ENCODE data around the gene TFG. TPM values are rescaled to one million over a fixed set of nuclear protein-coding genes. Genes with fewer than 3 reads are reported as not detected.

Gene TFG
- total RNA-seq, 6 experiments from 2014 or later, result 127 to 147 (median 133) TPM

DNA sequence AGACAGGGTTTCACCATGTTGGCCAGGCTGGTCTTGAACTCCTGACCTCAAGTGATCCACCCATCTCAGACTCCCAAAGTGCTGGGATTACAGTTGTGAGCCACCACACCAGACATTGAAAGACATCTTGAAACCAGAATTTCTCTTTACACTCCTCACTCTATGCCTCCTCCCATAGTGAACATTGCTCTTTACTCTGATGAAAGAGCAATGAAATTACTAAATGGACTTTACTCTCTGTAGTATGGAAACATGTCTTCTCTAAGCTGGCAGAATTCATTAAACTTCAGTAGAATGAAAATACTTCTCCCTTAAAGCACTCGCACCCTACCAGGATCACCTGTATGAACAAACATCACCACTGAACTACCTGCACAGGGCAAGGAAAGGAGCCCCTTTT, 27.8 kb upstream of the TFG start:
- H3K4me1 Mint-ChIP-seq (ENCODE audit: low read depth), result no peaks in the 10 kb centered on the region
- TF ChIP-seq, protein P1, sequence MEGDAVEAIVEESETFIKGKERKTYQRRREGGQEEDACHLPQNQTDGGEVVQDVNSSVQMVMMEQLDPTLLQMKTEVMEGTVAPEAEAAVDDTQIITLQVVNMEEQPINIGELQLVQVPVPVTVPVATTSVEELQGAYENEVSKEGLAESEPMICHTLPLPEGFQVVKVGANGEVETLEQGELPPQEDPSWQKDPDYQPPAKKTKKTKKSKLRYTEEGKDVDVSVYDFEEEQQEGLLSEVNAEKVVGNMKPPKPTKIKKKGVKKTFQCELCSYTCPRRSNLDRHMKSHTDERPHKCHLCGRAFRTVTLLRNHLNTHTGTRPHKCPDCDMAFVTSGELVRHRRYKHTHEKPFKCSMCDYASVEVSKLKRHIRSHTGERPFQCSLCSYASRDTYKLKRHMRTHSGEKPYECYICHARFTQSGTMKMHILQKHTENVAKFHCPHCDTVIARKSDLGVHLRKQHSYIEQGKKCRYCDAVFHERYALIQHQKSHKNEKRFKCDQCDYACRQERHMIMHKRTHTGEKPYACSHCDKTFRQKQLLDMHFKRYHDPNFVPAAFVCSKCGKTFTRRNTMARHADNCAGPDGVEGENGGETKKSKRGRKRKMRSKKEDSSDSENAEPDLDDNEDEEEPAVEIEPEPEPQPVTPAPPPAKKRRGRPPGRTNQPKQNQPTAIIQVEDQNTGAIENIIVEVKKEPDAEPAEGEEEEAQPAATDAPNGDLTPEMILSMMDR (IDR thresholded peaks at IDR 0.05), result no peak
- peaks cover 3% of the 10 kb centered on the region; the same call in 1 of the 2 replicates for H3K9me3 Mint-ChIP-seq
- no peak for DNase-seq
- H3K4me3 Mint-ChIP-seq, result no peak overlapping the region
- H3K36me3 Mint-ChIP-seq (ENCODE audit: low read depth), result no peaks in the 10 kb centered on the region
- H3K27me3 Mint-ChIP-seq (ENCODE audit: insufficient read depth), result peaks cover 16% of the 10 kb centered on the region
- H3K27ac Mint-ChIP-seq, result no peak overlapping the region

DNA sequence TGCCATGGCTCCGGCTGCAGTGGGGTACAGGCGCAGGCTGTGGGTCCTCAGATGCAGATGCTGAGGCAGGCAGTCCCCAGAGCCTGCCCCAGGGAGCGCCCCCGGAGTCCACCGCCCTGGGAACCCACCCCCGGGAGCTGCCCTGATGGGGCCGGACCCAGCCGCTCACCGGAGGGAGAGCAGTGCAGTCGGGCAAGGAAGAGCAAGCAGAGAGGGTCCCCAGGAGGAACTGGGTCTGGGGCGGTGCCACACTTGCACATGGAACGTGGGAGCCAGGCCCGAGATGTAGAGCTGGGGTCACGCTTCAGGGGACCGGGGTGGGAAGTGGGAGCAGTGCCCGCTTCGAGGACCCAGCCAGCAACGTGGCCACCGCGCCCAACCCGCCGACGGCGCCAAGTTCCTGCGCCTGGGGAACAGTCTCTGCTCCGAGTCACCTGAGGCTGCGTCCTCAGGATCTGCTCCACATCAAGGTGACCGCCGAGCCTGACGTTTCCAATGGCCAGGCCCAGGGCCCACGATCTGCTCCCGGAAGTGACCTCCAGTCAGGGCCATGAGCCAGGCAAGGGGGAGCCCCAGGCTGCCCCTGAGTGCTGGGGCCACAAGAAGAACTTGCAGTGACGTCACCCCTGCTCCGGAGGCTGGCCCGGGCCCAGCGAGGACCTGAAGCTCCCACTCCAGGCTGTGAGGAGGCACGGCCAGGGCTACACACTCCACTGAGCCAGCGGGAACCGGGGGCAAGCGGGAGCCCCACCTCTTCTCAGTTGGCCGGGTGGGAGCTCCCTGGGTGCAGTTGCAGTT, 27.0 kb upstream of the TFG start:
- Mint-ChIP-seq H3K36me3 (ENCODE audit: low read depth) (no peaks in the 10 kb centered on the region), H3K4me3 (no peak overlapping the region), H3K27ac (no peak overlapping the region), H3K27me3 (ENCODE audit: insufficient read depth) (peaks cover 14% of the 10 kb centered on the region), H3K9me3 (no peaks in the 10 kb centered on the region), H3K4me1 (ENCODE audit: low read depth) (no peaks in the 10 kb centered on the region)
- TF ChIP-seq, protein P1 (IDR thresholded peaks at IDR 0.05), result no peak
- no peak for DNase-seq

DNA sequence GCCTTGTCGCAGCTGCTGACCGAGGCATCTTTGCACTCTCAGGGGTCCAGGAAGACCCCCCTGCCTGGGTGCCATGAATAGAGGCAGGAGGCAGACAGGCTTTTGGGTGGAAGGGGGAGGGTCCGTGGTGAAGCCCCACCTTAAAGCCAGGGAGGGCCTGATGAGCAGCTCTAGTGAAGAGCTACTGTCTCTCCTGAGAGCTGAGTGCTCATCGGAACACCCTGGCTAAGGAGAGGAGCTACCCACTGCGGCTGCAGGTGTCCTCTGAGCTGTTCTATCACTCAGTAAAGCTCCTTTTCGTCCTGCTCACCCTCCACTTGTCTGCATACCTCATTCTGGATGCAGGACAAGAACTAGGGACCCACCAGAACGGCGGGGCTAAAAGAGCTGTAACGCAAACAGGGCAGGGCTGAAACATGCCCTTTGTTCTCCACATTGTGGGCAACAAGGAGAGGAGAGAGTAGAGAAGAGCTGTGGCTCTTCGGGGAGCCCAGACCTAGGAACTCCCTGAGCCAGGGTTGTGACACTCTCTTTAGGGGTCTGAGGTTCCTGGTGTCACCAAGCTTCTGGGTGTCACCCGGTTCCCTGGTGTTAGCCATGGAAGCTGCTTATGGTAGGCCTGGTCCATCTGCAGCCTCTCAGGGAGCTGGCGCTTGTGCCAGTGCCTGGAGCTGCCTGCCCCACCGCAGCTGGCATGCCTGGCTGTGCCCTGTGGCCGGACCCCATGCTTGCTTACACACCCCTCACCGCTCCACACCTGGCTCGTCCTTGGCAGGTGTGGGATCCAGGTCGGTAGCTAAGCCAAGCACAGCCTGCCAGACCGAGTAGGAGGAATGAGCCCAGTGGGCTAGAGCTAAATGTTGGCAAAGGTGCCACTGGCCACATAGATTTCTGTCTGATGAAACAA, 26.2 kb upstream of the TFG start:
- Mint-ChIP-seq H3K27ac (no peak overlapping the region), H3K4me1 (ENCODE audit: low read depth) (no peaks in the 10 kb centered on the region), H3K4me3 (no peak overlapping the region), H3K36me3 (ENCODE audit: low read depth) (no peaks in the 10 kb centered on the region), H3K27me3 (ENCODE audit: insufficient read depth) (peaks cover 10% of the 10 kb centered on the region), H3K9me3 (no peaks in the 10 kb centered on the region)
- no peak for DNase-seq
- TF ChIP-seq, protein P1 (IDR thresholded peaks at IDR 0.05), result no peak

DNA sequence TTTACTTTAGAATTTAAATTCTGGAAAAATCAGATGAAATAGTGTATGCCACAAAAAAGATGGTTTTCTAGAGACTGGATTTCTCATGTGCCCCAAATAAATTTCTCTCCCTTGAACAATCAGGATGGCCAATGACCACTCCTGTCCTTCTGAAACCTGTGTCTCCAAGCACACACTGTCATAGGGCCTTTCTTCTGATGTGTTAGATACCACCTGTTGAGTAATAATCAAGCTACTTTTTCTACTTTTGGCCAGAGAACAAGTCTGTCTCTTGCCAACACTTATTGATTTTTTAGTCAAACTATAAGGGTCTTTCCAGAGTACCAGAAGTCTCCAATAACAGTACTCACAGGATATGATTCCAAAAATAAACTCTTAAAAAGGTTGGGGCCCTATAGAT, 16.1 kb upstream of the TFG start:
- peaks cover 14% of the 10 kb centered on the region for H3K27me3 Mint-ChIP-seq (ENCODE audit: insufficient read depth)
- H3K4me1 Mint-ChIP-seq (ENCODE audit: low read depth), result peaks cover 10% of the 10 kb centered on the region; the same call in 1 of the 2 replicates
- no peak overlapping the region for H3K27ac Mint-ChIP-seq
- DNase-seq, result no peak
- TF ChIP-seq, protein P1 (IDR thresholded peaks at IDR 0.05), result no peak
- H3K9me3 Mint-ChIP-seq, result no peaks in the 10 kb centered on the region
- H3K36me3 Mint-ChIP-seq (ENCODE audit: low read depth), result peaks cover 7% of the 10 kb centered on the region; the same call in 1 of the 2 replicates
- H3K4me3 Mint-ChIP-seq, result no peak overlapping the region

DNA sequence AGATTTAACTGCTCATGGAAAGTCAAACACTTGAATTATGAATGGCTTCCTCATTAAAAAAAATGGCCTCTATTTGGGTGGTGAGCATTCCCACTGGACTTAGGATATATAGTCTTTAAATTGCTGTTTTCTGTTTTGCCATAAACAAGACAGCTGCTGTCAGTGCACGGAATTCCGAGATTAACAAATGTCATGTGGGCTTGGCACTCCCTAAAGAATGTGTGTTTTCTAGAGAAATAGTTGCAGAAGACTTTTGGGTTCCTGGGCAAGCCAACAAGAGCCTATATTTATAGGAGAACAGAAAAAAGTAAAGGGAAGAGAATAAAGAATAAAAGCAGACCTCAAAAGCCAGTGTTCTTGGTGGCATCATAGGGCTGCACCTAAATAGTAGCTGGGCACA, 13.6 kb upstream of the TFG start:
- no peaks in the 10 kb centered on the region for H3K36me3 Mint-ChIP-seq (ENCODE audit: low read depth)
- DNase-seq, result no peak
- H3K4me1 Mint-ChIP-seq (ENCODE audit: low read depth), result peaks cover 10% of the 10 kb centered on the region; the same call in 1 of the 2 replicates
- TF ChIP-seq, protein P1 (IDR thresholded peaks at IDR 0.05), result no peak
- no peak overlapping the region for H3K4me3 Mint-ChIP-seq
- peaks cover 4% of the 10 kb centered on the region for H3K27me3 Mint-ChIP-seq (ENCODE audit: insufficient read depth)
- H3K27ac Mint-ChIP-seq, result no peak overlapping the region
- H3K9me3 Mint-ChIP-seq, result no peaks in the 10 kb centered on the region

All from HFFc6 (cell line).